Measurements from ENCODE around the gene PFKP. TPM values are rescaled to one million over a fixed set of nuclear protein-coding genes. Genes with fewer than 3 reads are reported as not detected.
"Not testable (repeated sequence)": the region's sequence is repeated elsewhere in the genome, so short reads cannot be mapped to it uniquely, and the experiment has no call there.

PFKP gene
- total RNA-seq, 1 donor from 2014 or later, result 155 TPM

DNA sequence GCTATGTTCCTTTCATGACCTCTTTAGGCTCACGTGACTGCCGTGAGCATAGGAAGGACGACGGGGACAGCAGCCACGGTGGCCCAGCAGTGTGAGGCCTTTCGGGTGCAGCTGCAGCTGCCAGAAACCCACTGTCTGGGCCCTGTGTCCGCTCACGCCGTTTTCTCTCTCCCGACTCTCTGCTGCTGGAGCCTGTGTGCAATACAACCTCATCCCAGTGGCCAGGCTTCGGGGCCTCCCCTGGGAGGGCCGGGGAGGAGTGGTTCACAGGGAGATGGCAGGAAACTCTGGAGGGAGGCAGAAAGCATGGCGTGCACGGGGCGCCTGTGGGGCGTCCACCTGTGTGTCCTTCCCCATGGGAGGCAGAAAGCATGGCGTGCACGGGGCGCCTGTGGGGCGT is 38.6 kb downstream of the PFKP start:
- no peak for ATAC-seq (ENCODE audit: poor library complexity)
- intact Hi-C loops (cut with DNase I), result no loop called here
- no peak for DNase-seq

DNA sequence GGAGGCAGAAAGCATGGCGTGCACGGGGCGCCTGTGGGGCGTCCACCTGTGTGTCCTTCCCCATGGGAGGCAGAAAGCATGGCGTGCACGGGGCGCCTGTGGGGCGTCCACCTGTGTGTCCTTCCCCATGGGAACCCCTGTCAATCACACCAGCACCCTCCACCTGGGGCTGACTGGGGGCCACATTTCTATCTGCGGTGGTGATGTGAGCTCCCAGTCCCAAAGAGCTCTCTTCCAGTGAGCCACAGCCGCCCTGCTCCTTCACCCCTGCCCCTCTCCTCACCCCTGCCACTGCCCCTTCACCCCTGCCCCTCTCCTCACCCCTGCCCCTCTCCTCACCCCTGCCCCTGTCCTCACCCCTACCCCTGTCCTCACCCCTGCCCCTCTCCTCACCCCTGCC is 39.0 kb downstream of the PFKP start:
- intact Hi-C loops (cut with DNase I); ATAC-seq (ENCODE audit: poor library complexity); DNase-seq: not testable (repeated sequence)

DNA sequence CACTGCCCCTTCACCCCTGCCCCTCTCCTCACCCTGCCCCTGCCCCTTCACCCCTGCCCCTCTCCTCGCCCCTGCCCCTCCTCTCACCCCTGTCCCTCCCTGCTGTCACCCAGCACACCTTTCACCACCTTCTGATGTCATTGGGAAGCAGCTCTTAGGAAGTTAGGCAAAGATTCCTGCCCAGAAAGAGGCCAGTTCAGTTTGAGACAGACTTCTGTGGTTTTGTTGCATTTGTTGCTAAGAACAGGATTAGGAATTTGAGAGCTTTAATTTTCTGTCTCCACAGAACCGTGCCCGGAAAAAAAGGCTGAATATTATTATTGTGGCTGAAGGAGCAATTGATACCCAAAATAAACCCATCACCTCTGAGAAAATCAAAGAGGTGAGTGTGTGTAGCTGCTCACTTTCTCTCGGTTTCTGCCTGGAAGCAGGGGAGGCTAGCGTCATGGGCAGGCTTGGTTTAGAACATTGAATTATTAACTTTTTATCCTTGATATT is 39.6 kb downstream of the PFKP start:
- intact Hi-C loops (cut with DNase I), result no loop called here
- ATAC-seq (ENCODE audit: poor library complexity), result no peak
- DNase-seq, result no peak

DNA sequence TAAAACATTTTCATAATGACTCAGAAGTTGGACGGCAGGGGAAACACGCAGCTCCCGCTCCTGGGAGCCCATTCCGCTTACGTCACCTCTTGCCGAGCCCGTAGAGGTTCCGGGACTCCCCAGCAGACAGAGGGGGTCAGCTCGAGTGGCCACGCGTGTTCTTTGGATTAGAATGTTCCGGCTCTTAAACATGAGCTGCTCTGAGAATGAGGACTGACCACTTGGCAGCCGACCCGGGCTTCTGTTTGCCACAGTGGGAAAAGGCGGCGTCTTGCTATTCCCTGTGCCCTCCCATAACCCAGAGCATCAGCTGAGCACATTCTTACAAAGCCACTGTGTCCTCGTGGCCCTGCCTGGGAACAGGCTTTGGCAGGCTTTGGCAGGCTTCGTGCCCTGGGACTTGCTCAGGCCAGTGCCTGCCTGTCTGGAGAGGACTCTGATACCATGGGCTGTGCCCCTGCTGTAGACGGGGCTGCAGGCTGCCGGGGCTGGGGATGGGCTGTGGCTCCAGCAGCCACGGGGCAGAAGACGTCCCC is 40.1 kb downstream of the PFKP start:
- ATAC-seq (ENCODE audit: poor library complexity) (peak; percentile 86), DNase-seq (peak; percentile 82)
- intact Hi-C loops (cut with DNase I), result no loop called here

DNA sequence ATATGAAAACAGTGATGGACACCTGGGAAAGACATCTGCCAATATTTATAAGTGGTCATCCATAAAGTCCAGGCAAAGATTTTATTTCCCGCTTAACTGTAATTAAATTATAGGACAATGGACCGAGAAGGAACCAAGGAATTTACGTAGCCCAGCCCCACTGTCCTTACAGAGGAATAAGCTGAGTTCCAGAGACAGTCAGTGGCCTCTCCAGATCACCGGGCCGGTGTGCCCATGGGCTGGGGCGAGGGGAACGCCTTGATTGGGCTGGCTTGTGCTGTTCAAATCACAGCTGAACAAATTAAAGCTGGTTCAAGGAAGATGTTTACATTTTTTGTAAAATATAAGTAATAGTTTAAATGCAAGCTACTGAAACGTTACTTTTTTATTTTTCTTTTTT is 40.7 kb downstream of the PFKP start:
- ATAC-seq (ENCODE audit: poor library complexity) (no peak), DNase-seq (no peak)
- intact Hi-C loops (cut with DNase I), result no loop called here

DNA sequence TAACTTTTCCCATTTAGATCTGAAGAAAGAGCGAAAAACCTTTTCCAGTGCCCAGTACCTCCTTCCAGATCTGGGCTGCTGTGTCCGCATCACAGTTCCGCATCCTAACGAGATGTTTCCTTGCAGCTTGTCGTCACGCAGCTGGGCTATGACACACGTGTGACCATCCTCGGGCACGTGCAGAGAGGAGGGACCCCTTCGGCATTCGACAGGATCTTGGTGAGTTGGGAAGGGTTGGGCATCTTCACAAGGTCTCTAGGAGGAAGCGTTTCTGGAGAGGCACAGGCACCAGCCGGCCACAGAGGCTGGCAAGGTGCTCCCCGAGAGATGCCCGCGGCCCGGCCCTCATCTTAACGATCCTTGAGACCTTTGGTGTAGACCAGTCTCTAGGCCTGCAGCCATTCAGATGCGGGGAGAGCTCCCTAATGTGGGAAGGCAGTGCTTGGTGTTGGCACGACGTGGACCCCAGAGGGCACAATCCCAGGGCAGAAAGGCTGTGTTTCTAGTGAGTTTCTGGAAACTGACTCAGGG is 41.3 kb downstream of the PFKP start:
- no peak for DNase-seq
- intact Hi-C loops (cut with DNase I), result no loop called here
- ATAC-seq (ENCODE audit: poor library complexity), result no peak

DNA sequence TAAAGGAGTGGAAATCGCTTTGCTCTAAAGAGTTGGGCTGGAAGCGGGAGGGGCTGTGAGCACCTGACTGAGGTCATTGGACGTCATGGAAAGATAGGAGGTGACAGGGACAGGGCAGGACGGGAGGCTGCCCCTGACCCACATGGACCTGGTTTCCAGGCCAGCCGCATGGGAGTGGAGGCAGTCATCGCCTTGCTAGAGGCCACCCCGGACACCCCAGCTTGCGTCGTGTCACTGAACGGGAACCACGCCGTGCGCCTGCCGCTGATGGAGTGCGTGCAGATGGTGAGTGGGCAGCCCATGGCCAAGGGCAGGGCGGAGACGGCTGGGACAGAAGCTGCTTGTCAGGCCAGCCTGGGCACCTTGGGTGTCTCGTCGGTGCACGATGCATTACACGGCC is 41.8 kb downstream of the PFKP start:
- ATAC-seq (ENCODE audit: poor library complexity) (no peak), DNase-seq (no peak)
- intact Hi-C loops (cut with DNase I), result no loop called here

DNA sequence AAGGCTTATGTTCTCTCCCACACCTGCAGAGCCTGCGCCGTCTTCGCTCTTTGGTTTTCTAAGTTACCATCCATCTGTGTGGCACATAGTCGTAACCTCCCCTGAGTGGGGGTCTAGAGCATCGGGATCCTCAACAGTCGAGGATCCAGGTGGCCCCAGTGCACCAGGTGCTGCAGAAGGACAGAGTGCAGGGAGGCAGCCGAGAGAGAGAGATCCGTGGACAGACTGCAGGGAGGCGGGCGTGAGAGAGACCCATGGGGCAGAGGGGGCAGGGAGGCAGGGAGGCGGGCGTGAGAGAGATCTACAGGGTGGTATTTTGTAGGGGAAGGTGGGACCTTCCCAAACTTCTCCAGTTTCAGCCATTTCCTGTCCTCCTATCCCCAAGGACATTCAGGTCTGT is 42.3 kb downstream of the PFKP start:
- no peak for DNase-seq
- intact Hi-C loops (cut with DNase I), result no loop called here
- no peak for ATAC-seq (ENCODE audit: poor library complexity)

DNA sequence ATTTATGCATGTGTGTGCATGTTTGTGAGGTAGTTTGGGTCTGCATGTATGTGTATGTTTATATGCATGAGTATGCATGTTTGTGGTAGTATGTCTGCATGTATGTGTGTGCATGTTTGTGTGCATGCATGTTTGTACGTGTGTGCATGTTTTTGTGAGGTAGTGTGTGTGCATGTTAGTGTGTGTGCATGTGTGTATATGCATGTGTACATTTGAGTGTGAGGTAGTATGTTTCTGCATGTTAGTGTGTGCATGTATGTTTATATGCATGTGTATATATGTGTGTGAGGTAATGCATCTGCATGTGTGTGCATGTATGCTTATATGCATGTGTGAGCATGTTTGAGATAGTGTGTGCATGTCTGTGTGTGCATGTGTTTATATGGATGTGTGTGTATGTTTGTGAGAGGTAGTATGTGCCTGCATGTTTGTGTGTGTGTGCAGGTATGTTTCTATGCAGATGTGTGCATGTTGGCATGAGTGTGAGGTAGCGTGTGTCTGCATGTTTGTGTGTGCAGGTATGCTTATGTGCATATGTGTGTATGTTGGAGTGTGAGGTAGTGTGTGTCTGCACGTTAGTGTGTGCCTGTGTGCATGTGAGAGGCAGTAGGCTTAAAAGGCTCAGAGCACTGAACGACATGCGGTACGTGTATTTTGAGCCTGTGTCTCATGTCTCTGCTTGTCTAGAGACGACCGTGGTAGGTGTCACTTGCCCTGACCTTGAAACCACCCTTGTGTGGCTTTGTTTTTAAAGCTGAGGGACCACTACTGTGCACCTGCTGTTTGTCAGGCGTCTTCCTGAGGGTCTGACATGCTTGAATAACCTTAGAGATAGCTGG is 43.7 kb downstream of the PFKP start:
- intact Hi-C loops (cut with DNase I), result no loop called here
- ATAC-seq (ENCODE audit: poor library complexity), result no peak
- no peak for DNase-seq

DNA sequence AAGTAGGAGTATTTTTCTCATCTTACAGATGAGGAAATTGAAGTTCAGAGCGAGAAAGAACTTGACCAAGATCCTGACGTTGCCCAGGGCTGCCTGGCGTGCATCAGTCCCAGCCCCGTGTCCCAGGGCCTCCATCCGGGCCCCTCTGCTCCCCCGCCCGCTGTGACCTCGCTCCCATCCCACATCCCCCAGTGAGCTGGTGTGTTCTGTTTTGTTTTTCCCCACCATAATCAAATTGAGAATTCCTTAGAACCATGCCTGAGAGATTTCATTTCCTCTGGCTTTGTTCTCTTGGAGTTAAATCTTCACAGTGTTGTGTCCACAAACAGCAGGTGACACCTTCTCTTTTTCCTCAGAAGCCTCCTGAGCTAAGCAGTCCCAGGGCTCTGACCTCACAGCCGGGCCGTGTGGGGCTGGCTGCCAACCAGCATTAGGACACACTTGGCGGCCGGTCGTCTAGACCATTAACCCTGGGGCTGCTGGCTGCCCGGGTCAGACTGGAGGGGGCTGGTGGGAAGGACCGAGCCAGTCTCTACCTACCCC is 44.3 kb downstream of the PFKP start:
- intact Hi-C loops (cut with DNase I), result no loop called here
- ATAC-seq (ENCODE audit: poor library complexity), result peak; percentile 64

DNA sequence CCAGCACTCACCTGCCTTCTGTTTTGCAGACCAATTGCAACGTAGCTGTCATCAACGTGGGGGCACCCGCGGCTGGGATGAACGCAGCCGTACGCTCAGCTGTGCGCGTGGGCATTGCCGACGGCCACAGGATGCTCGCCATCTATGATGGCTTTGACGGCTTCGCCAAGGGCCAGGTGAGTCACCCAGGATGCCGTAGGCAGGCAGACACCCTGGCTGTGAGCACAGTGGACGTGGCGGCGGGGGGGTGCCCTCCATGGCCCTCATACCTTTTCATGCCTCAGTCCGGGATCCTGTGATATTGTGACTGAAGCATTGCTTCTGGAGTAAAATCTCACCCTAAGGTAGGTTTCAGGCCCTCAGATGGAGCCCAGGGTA is 46.0 kb downstream of the PFKP start:
- no peak for ATAC-seq (ENCODE audit: poor library complexity)
- intact Hi-C loops (cut with DNase I), result no loop called here
- DNase-seq, result no peak

More for the DNA sequence above, 44.3 kb downstream of the PFKP start:
- peak; percentile 83 for DNase-seq

DNA sequence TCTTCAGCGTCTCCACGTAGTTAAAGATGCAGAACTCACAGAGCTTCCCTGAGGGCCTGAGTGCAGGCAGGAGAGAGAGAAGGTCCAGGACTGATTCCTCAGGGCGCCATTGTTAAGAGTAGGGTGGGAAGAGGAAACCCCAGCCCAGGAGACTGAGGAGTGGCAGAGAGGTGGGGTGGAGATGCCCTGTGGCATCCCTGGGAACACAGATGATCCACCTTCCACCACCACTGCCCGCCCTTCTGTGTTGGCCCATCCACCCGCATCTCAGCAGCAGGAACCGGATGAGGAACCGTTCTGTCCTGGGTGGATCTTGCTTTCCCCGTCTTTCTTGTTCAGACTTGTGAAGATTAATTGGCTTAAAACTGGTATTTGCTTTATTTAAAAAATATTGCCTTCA is 48.3 kb downstream of the PFKP start:
- no peak for DNase-seq
- intact Hi-C loops (cut with DNase I), result no loop called here
- ATAC-seq (ENCODE audit: poor library complexity), result no peak

DNA sequence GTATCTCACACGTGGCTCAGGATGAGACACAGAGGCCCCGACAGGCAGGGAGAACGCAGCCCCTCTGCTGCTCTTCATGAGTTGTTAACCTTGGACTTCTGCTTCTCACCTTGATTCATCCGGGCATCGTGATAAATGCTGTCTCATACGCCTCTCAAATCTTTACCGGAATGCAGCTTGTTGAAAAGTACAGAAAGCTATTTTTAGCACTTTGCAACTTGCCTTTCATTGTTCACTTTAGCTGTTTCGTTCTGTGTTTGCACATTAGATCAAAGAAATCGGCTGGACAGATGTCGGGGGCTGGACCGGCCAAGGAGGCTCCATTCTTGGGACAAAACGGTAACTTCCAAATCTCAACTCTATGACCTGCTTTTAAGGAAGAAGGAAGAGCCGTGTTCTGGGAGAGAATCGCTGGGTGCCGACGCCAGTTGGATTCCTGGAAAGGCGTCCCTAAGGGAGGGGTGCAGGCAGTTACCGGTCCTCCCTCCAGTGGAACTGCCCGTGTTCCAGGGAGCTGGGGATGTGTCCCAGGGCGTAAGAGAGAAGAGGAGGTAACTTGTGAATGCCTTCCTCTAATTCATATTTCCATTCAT is 49.3 kb downstream of the PFKP start:
- DNase-seq (no peak), ATAC-seq (ENCODE audit: poor library complexity) (no peak)
- intact Hi-C loops (cut with DNase I), result no loop called here

DNA sequence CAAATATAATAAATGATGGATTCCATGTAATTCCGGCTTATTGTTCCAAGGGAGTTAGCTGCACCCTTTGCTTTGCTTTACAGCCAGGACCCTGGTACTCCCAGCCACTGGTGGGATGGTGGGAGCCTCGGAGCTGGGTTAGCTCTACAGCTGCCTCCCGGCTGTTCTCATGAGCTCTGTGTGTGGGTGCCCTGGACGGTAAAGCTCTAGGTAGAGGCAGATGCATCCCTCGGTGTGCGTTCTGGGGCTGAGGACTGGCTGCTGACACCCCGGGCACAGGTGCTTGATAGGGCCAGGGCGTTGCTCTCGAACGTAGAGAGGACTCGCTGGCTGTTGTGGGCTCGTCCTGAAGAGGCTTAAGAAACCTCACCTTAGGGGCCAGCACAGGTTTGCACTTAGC is 50.1 kb downstream of the PFKP start:
- no peak for DNase-seq
- intact Hi-C loops (cut with DNase I), result no loop called here
- ATAC-seq (ENCODE audit: poor library complexity), result no peak

DNA sequence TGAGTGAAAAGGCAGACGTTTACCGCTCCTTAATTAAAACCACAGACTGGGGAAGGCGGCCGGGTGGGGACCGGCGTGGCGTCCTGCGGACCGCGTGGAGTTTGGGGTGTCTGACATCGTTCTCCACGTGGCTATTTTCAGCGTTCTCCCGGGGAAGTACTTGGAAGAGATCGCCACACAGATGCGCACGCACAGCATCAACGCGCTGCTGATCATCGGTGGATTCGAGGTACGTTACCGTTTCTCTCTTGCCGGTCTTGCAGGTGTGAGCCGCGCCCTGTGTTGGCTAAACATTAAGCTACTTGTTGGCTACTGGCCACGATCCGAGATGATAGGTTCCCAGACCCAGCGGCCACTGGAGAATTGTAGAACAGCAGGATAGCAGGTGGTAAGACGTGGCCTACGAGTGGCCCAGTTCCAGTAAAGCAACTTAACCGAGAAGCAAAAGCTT is 51.3 kb downstream of the PFKP start:
- no peak for ATAC-seq (ENCODE audit: poor library complexity)
- intact Hi-C loops (cut with DNase I), result no loop called here
- no peak for DNase-seq

DNA sequence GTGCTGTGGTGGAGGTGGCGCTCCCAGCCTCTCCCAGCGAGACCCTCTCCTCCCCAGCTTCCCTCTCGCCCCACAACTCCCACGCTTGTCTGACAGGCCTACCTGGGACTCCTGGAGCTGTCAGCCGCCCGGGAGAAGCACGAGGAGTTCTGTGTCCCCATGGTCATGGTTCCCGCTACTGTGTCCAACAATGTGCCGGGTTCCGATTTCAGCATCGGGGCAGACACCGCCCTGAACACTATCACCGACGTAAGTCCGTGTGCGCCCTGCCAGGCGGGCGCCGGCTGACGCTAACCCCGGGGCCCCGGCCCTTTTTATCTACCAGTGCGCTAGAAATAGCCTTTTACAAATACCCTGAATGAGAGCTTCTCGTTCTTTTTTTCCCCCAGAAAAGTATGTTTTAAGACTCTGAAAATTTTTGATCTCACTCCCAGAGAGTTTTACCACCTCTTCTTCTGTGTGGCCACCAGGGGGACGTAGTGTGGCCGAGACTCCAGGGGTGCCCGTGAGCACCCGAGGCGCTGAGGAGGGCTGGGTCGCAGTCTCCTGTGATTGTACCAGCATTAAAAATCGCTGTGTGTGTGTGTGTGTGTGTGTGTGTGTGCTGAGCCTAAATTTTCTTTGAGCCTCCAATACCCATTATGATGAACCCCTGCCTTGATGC is 52.6 kb downstream of the PFKP start:
- peak; percentile 38 for DNase-seq
- ATAC-seq (ENCODE audit: poor library complexity), result no peak
- intact Hi-C loops (cut with DNase I), result no loop called here

DNA sequence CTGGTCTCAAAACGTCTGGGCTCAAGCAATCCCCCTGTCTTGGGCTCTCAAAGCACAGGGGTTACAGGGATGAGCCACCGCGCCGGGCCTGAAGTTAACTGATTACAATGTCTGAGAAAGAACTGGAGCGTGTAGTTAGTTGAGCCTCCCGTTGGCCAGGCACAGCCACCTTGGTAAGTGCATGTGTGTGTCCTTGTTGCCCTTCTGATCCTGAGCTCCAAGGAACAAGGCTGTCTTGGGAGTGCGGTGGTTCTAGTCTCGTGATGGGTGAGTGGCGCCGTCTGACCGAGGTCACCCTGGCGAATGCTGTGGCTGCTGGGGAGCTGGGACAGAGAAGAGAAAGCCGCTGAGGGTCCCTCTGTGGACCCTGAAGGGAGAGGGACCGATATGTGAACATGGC is 54.7 kb downstream of the PFKP start:
- ATAC-seq (ENCODE audit: poor library complexity) (no peak), DNase-seq (no peak)
- intact Hi-C loops (cut with DNase I), result no loop called here

DNA sequence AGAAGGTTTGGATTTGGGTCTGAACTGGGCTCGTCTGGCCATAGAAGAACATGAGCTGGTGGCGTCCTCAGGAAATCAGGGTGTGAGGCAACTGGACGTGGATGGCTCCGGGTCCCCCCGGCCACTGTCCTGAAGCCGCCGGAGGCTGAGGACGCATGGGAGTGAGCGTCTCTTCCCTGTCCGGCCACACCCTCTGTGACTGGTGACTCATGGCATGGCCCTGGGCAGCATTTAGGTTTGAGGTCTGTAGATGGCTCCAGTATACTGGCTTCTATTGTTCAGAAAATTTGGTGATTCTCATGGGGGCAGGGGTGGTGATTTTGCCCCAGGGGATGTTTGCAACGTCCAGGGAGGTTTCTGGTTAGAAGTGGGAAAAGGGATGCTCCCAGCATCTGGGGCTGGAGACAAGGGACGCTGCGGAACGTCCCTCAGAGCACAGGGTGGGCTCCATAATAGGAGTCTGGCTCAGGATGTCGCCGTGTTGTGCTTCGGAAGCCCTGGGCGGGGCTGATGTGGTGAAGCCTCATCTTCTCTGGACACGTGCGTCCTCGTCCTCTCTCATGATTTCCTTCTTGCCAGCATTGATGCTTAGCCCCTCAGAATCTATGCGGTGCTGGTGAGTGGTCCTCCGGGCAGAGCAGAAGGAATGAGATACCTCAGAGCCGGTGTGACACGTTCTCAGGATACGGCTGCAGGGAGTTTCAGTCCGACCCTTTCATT is 55.3 kb downstream of the PFKP start:
- DNase-seq, result no peak
- intact Hi-C loops (cut with DNase I), result no loop called here
- ATAC-seq (ENCODE audit: poor library complexity), result no peak
